ENCODE data around the gene PRAC1. TPM values are rescaled to one million over a fixed set of nuclear protein-coding genes. Genes with fewer than 3 reads are reported as not detected.
"Not testable (repeated sequence)": the region's sequence is repeated elsewhere in the genome, so short reads cannot be mapped to it uniquely, and the experiment has no call there.

PRAC1 gene
- total and polyA plus RNA-seq, 10 of the 15 experiments (the other 5 are each of a cell fraction or from before 2014, with no cell fraction given): not detected

DNA sequence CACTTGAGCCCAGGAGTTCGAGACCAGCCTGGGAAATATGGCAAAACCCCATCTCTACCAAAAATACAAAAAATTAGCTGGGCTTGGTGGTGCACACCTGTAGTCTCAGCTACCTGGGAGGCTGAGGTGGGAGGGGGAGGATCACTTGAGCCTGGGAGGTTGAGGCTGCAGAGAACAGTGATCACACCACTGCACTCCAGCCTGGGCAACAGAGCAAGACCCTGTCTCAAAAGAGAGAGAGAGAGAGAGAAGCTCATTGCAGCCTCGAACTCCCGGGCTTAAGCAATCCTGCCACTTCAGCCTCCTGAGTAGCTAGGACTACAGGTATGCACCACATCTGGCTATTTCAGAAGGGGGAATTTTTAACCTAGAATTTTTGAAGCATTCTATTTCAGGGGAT lies 5.8 kb downstream of the PRAC1 start:
- H3K36me3 ChIP-seq (ENCODE audit: control insufficient read depth in 2 of 2, insufficient read depth in 2 of 2, low read length in 1 of 2); BruUV-seq (replicated peaks); in situ Hi-C loops (cut with MboI); H3K27ac ChIP-seq (ENCODE audit: control insufficient read depth, insufficient read depth); intact Hi-C loops (cut with micrococcal nuclease; ENCODE audit: unreplicated experiment); DNase-seq (ENCODE audit: low read depth, low spot score); H3K79me2 ChIP-seq (ENCODE audit: control insufficient read depth, insufficient read depth, low read length); H4K20me1 ChIP-seq (ENCODE audit: control insufficient read depth, insufficient read depth); H3K9ac ChIP-seq (ENCODE audit: control insufficient read depth, insufficient read depth, low read length); ATAC-seq; H3K4me2 ChIP-seq (ENCODE audit: control insufficient read depth, insufficient read depth); H3K4me1 ChIP-seq (ENCODE audit: control insufficient read depth, insufficient read depth, low read length); H3K9me3 ChIP-seq (replicated peaks; ENCODE audit: control insufficient read depth, insufficient read depth, low read length); POLR2A ChIA-PET; H3K4me3 ChIP-seq; H2AFZ ChIP-seq (ENCODE audit: control insufficient read depth, low read depth, low read length); FAIRE-seq: not testable (repeated sequence)
- CTCF ChIA-PET: interaction anchor here (0.7 to 2.9 kb wide), 5 partner anchors 12 to 162 kb away, joined by 3 to 17 read pairs (median 3); no protein-coding TSS in a partner anchor
- WGBS (ENCODE audit: insufficient coverage, insufficient replicate concordance, low lambda C conversion rate, missing lambda C conversion rate): 32% methylated on average over 3 of the region's 3 CpGs
- RAD21 ChIA-PET (ENCODE audit: unreplicated experiment): interaction anchor here (1.0 to 2.3 kb wide), 2 partner anchors 38 to 163 kb away, joined by 3 to 6 read pairs; no protein-coding TSS in a partner anchor
- SMC1A ChIA-PET (ENCODE audit: uncharacterized antibody, unreplicated experiment): interaction anchor here (1.1 to 1.4 kb wide), 3 partner anchors 33 to 163 kb away, joined by 3 to 4 read pairs (median 4); no protein-coding TSS in a partner anchor
- peaks cover 18 to 37% of the 10 kb centered on the region in 2 experiments for H3K27me3 ChIP-seq (replicated peaks in 1 of 2; ENCODE audit: control insufficient read depth in 2 of 2, insufficient read depth in 2 of 2, low read length in 1 of 2)

DNA sequence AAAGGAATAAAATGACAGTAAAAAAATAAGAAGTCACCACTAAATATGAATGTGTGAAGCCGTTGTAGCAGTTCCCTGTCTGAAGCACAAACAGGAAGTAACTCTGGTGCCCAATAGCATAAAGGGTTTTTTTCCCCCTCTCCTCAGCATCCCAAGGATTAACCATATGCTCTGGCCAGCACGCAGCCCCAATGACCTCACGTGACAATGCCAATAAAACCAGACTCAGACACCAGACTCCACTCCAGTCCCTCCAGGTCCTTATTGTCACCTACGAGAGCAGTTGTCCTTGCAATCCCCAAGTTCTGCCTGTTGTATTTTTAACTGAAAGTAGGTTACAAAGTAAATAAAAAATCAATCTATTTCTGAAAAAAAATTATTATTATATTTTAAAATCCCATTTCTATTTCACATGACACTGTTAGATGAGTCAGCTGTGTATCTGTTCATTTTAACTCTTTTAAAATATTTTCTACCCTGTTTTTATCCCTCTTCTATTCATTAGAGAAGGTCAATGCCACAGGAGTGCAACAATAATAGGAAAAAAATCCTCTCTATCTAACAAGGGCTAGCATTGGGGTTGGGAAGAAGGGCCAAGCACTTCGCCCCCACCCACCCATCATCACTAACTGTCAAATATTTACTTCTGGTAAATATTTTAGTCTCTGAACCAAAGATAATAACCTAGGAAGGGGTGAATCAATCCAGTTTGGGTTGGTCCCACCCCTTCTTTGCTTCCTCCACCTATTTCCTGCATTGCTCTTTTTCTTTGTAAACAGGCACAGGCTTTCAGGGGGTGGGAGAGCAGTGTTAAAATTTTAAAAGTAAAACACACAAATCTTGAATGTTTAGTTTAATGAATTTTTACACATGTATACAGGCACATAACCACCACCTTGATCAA lies 6.6 kb downstream of the PRAC1 start:
- 5% methylated on average over 5 of the region's 5 CpGs for WGBS (ENCODE audit: insufficient coverage, insufficient replicate concordance, low lambda C conversion rate, missing lambda C conversion rate)
- Histone ChIP-seq H4K20me1 (ENCODE audit: control insufficient read depth, insufficient read depth) (no peaks in the 10 kb centered on the region), H3K4me1 (ENCODE audit: control insufficient read depth, insufficient read depth, low read length) (no peaks in the 10 kb centered on the region), H2AFZ (ENCODE audit: control insufficient read depth, low read depth, low read length) (no peak overlapping the region), H3K9ac (ENCODE audit: control insufficient read depth, insufficient read depth, low read length) (no peak overlapping the region), H3K4me2 (ENCODE audit: control insufficient read depth, insufficient read depth) (no peak overlapping the region), H3K27ac (ENCODE audit: control insufficient read depth, insufficient read depth) (no peak overlapping the region), H3K27me3 (replicated peaks in 1 of 2; ENCODE audit: control insufficient read depth in 2 of 2, insufficient read depth in 2 of 2, low read length in 1 of 2) (peaks cover 20 to 33% of the 10 kb centered on the region in 2 experiments), H3K79me2 (ENCODE audit: control insufficient read depth, insufficient read depth, low read length) (no peaks in the 10 kb centered on the region), H3K36me3 (ENCODE audit: control insufficient read depth in 2 of 2, insufficient read depth in 2 of 2, low read length in 1 of 2) (no peaks in the 10 kb centered on the region), H3K9me3 (replicated peaks; ENCODE audit: control insufficient read depth, insufficient read depth, low read length) (no peaks in the 10 kb centered on the region; the same call in 2 of the 3 replicates), H3K4me3 (no peak overlapping the region)
- no peak for ATAC-seq
- RAD21 ChIA-PET (ENCODE audit: unreplicated experiment): no interaction called here
- FAIRE-seq: no peak
- intact Hi-C loops (cut with micrococcal nuclease; ENCODE audit: unreplicated experiment) (no loop called here), in situ Hi-C loops (cut with MboI) (no loop called here)
- no peak for DNase-seq (ENCODE audit: low read depth, low spot score)
- POLR2A ChIA-PET: no interaction called here
- CTCF ChIA-PET: interaction anchor here (0.5 to 2.9 kb wide), 7 partner anchors 8 to 163 kb away, joined by 3 to 17 read pairs (median 4); partner anchors contain the start of gene HOXB13
- BruUV-seq (replicated peaks): no TSS peak
- SMC1A ChIA-PET (ENCODE audit: uncharacterized antibody, unreplicated experiment): interaction anchor here (1.4 kb wide), 1 partner anchor 76 kb away, joined by 3 read pairs; no protein-coding TSS in a partner anchor
- TF ChIP-seq, protein P1, sequence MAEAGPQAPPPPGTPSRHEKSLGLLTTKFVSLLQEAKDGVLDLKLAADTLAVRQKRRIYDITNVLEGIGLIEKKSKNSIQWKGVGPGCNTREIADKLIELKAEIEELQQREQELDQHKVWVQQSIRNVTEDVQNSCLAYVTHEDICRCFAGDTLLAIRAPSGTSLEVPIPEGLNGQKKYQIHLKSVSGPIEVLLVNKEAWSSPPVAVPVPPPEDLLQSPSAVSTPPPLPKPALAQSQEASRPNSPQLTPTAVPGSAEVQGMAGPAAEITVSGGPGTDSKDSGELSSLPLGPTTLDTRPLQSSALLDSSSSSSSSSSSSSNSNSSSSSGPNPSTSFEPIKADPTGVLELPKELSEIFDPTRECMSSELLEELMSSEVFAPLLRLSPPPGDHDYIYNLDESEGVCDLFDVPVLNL (IDR thresholded peaks at IDR 0.05; ENCODE audit: low read depth, low read length): no peak
- no peak for TF ChIP-seq CREB1 (IDR thresholded peaks at IDR 0.05; ENCODE audit: low read depth)
- TF ChIP-seq MXI1 (IDR thresholded peaks at IDR 0.05; ENCODE audit: low read depth, low read length): no peak
- no peak for TF ChIP-seq ZNF217 (IDR thresholded peaks at IDR 0.05)
- TF ChIP-seq, protein P2, sequence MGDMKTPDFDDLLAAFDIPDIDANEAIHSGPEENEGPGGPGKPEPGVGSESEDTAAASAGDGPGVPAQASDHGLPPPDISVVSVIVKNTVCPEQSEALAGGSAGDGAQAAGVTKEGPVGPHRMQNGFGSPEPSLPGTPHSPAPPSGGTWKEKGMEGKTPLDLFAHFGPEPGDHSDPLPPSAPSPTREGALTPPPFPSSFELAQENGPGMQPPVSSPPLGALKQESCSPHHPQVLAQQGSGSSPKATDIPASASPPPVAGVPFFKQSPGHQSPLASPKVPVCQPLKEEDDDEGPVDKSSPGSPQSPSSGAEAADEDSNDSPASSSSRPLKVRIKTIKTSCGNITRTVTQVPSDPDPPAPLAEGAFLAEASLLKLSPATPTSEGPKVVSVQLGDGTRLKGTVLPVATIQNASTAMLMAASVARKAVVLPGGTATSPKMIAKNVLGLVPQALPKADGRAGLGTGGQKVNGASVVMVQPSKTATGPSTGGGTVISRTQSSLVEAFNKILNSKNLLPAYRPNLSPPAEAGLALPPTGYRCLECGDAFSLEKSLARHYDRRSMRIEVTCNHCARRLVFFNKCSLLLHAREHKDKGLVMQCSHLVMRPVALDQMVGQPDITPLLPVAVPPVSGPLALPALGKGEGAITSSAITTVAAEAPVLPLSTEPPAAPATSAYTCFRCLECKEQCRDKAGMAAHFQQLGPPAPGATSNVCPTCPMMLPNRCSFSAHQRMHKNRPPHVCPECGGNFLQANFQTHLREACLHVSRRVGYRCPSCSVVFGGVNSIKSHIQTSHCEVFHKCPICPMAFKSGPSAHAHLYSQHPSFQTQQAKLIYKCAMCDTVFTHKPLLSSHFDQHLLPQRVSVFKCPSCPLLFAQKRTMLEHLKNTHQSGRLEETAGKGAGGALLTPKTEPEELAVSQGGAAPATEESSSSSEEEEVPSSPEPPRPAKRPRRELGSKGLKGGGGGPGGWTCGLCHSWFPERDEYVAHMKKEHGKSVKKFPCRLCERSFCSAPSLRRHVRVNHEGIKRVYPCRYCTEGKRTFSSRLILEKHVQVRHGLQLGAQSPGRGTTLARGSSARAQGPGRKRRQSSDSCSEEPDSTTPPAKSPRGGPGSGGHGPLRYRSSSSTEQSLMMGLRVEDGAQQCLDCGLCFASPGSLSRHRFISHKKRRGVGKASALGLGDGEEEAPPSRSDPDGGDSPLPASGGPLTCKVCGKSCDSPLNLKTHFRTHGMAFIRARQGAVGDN (IDR thresholded peaks at IDR 0.05): no peak
- TF ChIP-seq KAT2A (conservative IDR thresholded peaks at IDR 0.05; ENCODE audit: control insufficient read depth, low read depth, low read length): no peak
- TF ChIP-seq, protein P3, sequence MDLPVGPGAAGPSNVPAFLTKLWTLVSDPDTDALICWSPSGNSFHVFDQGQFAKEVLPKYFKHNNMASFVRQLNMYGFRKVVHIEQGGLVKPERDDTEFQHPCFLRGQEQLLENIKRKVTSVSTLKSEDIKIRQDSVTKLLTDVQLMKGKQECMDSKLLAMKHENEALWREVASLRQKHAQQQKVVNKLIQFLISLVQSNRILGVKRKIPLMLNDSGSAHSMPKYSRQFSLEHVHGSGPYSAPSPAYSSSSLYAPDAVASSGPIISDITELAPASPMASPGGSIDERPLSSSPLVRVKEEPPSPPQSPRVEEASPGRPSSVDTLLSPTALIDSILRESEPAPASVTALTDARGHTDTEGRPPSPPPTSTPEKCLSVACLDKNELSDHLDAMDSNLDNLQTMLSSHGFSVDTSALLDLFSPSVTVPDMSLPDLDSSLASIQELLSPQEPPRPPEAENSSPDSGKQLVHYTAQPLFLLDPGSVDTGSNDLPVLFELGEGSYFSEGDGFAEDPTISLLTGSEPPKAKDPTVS (IDR thresholded peaks at IDR 0.05; ENCODE audit: low read depth, low read length): no peak
- no peak for TF ChIP-seq IRF4 (IDR thresholded peaks at IDR 0.05; ENCODE audit: low read depth, low read length)

Data from GM12878 (cell line).